ENCODE measurements around the gene FBXL3.

DNA sequence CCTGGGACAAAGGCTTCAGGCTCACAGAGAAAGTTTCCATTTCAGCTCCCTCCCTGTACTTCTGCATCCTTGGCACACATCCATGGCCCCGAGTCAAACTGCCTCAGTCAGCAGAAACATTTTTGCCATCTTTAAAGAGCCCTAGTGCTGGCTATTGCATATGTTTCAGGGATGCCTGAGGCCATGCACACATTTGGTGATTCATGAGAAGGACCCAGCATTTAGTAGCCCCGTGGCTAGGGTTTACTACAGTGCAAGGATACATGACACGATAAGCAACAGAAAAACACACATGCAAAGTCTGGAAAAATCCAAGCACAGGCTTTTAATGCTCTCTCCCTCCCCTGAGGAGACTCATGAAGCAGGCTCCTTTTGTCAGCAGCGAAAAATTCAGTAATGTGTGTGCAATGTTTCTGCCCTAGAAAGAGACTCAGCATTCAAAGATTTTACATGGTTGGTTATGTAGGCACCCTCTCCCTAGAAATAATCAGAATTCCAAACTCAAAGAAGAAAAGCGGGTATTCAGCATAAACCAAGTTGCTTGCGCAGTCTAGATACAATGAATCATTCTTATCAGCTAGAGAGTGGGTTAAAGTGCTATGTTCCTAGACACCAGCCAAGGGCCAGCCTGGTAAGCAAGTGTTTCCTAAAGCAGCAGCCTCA, 61.1 kb downstream of the FBXL3 start:
- TF ChIP-seq, protein P1, sequence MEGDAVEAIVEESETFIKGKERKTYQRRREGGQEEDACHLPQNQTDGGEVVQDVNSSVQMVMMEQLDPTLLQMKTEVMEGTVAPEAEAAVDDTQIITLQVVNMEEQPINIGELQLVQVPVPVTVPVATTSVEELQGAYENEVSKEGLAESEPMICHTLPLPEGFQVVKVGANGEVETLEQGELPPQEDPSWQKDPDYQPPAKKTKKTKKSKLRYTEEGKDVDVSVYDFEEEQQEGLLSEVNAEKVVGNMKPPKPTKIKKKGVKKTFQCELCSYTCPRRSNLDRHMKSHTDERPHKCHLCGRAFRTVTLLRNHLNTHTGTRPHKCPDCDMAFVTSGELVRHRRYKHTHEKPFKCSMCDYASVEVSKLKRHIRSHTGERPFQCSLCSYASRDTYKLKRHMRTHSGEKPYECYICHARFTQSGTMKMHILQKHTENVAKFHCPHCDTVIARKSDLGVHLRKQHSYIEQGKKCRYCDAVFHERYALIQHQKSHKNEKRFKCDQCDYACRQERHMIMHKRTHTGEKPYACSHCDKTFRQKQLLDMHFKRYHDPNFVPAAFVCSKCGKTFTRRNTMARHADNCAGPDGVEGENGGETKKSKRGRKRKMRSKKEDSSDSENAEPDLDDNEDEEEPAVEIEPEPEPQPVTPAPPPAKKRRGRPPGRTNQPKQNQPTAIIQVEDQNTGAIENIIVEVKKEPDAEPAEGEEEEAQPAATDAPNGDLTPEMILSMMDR (conservative IDR thresholded peaks at IDR 0.05; ENCODE audit: low read depth, low read length), result no peak
- no peak for TF ChIP-seq EZH2 (IDR thresholded peaks at IDR 0.05; ENCODE audit: borderline replicate concordance, low read depth, low read length, poor library complexity, severe bottlenecking)
